Activated CD8-positive, alpha-beta memory T cell treated with anti-CD3 and anti-CD28 coated beads for 1 hour (primary cell): ENCODE data around the gene SMYD3.

Source experiments
- DNase-seq, 2 donors: peaks; one replicate each; pipeline ENCODE4 v3.0.0-alpha.2; 2020; ENCODE audit warnings: low read depth in 1 of 2; ENCODE audit errors: extremely low read depth in 1 of 2

The SMYD3 gene

GRCh38 chr1:245937316-245938045 is 569.6 kb downstream of the SMYD3 start:
- no peak for DNase-seq

- no peak for DNase-seq
Measured at GRCh38 chr1:245934409-245934808, 572.7 kb downstream of the SMYD3 start.

GRCh38 chr1:245933431-245934045 is 573.5 kb downstream of the SMYD3 start:
- DNase-seq = no peak

- DNase-seq = no peak
Measured at GRCh38 chr1:245932302-245932972, 574.6 kb downstream of the SMYD3 start.

GRCh38 chr1:245931450-245931849 is 575.6 kb downstream of the SMYD3 start:
- no peak for DNase-seq

- DNase-seq = no peak
Measured at GRCh38 chr1:245929224-245929623, 577.9 kb downstream of the SMYD3 start.

GRCh38 chr1:245926888-245927287 is 580.2 kb downstream of the SMYD3 start:
- no peak for DNase-seq

- DNase-seq = no peak
Measured at GRCh38 chr1:245923215-245923614, 583.9 kb downstream of the SMYD3 start.

GRCh38 chr1:245921417-245921816 is 585.7 kb downstream of the SMYD3 start:
- no peak for DNase-seq

- no peak for DNase-seq
Measured at GRCh38 chr1:245917403-245917802, 589.7 kb downstream of the SMYD3 start.

GRCh38 chr1:245915841-245916240 is 591.2 kb downstream of the SMYD3 start:
- DNase-seq = no peak

GRCh38 chr1:245915406-245915805 is 591.7 kb downstream of the SMYD3 start:
- no peak for DNase-seq

GRCh38 chr1:245908543-245908942 is 598.5 kb downstream of the SMYD3 start:
- no peak for DNase-seq

GRCh38 chr1:245906207-245906606 is 600.9 kb downstream of the SMYD3 start:
- no peak for DNase-seq

GRCh38 chr1:245903851-245904250 is 603.2 kb downstream of the SMYD3 start:
- no peak for DNase-seq

- DNase-seq = no peak
Measured at GRCh38 chr1:245901565-245901964, 605.5 kb downstream of the SMYD3 start.

GRCh38 chr1:245901037-245901436 is 606.0 kb downstream of the SMYD3 start:
- DNase-seq = no peak

- no peak for DNase-seq
Measured at GRCh38 chr1:245898581-245898980, 608.5 kb downstream of the SMYD3 start.

- DNase-seq = no peak
Measured at GRCh38 chr1:245896258-245896657, 610.8 kb downstream of the SMYD3 start.

- no peak for DNase-seq
Measured at GRCh38 chr1:245895455-245895959, 611.6 kb downstream of the SMYD3 start.

GRCh38 chr1:245894843-245895242 is 612.2 kb downstream of the SMYD3 start:
- no peak for DNase-seq

GRCh38 chr1:245893025-245893424 is 614.1 kb downstream of the SMYD3 start:
- DNase-seq = no peak
